ENCODE data around the gene RHOBTB3.

GRCh38 chr5:95760273-95761191 lies 29.4 kb downstream of the RHOBTB3 start:
- TF ChIP-seq CTCF (IDR thresholded peaks at IDR 0.05; ENCODE audit: low read depth, low read length) (no peak), POLR2A (IDR thresholded peaks at IDR 0.05; ENCODE audit: extremely low read depth, insufficient read length) (no peak), MAX (IDR thresholded peaks at IDR 0.05; ENCODE audit: low read depth, low read length) (no peak)

Measured in NB4 (cell line).